Fibroblast of peridontal ligament (primary cell): ENCODE measurements around the gene AP1M2.
"Not testable (repeated sequence)": the region's sequence is repeated elsewhere in the genome, so short reads cannot be mapped to it uniquely, and the experiment has no call there.

Experiments used
- DNase-seq: peaks from one replicate; pipeline ENCODE4 v3.0.0-alpha.2; 2010; ENCODE audit errors: extremely low read depth

Gene AP1M2

DNA sequence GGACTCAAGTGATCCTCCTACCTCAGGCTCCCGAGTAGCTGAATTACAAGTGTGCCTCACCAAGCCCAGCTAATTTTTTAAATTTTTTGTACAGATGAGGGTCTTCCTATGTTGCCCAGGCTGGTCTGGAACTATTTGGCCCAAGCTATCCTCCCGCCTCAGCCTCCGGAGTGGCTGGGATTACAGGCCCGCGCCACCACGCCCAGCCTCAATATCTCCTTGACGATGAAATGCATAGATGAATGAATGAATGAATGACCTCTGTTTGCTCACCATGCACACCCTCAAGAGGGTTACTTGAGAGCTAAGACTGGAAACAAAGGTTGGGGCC lies 14.9 kb upstream of the AP1M2 start:
- no peak for DNase-seq

- no peak for DNase-seq
Measured at GRCh38 chr19:10600149-10600548, 13.0 kb upstream of the AP1M2 start.

- DNase-seq = peak; percentile 26
Measured at GRCh38 chr19:10593820-10594637, 6.9 kb upstream of the AP1M2 start.

DNA sequence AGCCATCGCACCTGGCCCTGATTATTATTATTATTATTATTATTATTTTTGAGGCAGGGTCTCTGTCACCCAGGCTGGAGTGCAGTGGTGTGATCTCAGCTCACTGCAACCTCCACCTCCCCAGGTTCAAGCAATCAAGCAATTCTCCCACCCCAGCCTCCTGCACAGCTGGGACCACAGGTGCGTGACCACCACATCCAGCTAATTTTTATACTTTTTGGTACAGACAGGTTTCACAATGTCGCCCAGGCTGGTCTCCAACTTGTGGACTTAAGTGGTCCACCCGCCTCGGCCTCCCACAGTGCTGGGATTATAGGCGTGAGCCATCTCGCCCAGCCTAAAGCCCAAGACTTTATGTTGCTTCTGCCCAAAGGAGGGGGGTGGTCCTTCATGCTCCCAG lies 6.0 kb upstream of the AP1M2 start:
- DNase-seq = no peak

GRCh38 chr19:10587839-10588150 lies 683 bp upstream of the AP1M2 start:
- DNase-seq = no peak

GRCh38 chr19:10586396-10586795 lies 716 bp downstream of the AP1M2 start:
- DNase-seq = no peak

GRCh38 chr19:10583036-10583776 lies 3.9 kb downstream of the AP1M2 start:
- no peak for DNase-seq

DNA sequence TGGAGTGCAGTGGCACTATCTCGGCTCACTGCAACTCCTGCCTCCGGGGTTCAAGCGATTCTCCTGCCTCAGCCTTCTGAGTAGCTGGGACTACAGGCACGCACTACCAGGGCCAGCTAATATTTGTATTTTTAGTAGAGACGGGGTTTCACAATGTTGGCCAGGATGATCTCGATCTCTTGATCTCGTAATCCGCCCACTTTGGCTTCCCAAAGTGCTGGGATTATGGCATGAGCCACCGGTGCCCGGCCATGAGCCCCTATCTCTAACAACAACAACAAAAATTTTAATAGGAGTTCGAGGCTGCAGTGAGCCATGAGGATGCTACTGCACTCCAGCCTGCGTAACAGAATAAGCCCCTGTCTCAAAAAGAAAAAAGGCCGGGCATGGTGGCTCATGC lies 5.0 kb downstream of the AP1M2 start:
- no peak for DNase-seq

GRCh38 chr19:10580979-10581631 lies 6.0 kb downstream of the AP1M2 start:
- DNase-seq = peak; percentile 93

GRCh38 chr19:10577951-10578350 lies 9.2 kb downstream of the AP1M2 start:
- no peak for DNase-seq

DNA sequence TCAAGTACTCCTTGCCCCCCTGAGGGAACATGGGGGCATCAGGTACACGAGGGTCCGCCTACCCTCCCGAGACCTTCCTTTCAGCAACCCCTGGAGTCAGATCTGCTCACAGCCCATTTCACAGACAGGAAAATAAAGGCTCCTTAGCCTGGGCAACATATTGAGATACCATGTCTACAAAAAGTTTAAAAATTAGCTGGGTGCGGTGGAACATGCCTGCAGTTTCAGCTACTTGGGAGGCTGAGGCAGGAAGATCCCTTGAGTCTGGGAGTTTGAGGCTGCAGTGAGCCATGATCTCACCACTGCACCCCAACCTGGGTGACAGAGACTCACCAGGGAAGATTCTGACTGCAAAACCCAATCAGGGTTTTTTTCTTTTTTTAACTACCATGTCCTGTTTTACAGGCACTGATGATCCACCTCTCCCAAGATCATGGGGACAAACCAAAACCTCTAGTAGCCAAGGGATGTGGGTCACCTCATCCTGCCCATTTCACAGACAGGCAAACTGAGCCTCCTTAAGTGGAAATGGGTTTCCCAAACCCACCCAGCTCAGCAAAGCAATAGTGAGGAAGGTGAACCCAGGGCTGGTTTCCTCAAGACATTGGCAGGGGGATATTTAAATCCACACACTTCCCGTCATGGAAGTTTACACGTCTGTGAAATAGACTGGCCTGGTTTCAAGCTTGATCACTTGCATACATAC lies 11.9 kb downstream of the AP1M2 start:
- DNase-seq = no peak

- DNase-seq = no peak
Measured at GRCh38 chr19:10574462-10574861, 12.7 kb downstream of the AP1M2 start.

DNA sequence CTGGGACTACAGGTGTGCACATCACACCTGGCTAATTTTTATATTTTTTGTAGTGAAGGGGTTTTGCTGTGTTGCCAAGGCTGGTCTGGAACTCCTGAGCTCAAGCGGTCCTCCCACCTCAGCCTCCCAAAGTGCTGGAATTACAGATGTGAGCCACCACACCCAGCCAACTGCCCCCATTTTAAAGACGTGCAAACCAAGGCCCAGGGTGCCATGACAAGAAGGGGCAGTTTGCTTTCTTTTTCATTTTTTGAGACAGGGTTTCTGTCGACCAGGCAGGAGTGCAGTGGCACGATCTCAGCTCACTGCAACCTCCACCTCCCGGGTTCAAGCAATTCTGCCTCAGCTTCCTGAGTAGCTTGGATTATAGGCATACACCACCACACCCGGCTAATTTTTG lies 13.3 kb downstream of the AP1M2 start:
- not testable (repeated sequence) for DNase-seq

DNA sequence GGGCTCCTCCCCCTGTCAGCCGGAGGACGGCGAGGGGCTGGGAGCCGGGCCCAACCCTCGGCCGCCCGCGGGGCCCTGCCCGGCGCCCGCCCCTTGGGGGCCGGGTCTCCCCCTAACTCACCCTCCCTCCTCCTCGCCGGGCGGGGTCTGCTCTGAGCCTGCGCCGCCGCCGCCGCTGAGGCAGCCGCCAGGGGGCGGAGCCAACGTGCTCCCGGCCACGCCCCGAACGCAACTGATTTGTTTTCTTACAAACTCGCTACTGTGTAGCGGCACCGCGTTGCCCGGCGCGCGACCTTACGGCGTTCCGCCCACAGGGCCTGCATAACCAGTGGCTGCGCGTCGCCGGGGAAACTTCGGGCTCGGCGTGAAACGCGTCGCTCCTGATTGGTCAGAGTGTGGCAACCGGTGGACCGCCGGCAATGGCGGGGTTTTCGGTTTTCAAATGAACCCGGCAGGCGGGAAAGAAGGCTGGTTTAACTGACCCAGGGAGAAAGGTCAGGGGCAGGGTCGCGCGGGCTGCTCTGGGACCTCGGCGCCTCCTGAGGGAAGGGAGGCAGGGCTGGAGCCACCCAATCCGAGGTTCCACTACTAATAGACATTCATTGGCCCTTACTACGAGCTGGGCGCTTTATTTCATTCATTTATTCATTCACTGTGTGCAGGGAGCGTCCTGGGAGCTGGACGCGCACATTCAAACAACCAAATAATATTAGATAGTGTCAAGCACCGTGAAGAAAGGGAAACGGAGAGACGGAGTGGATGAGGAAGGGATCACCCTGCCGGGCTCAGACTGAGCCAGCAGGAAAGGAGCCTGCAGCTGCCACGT lies 18.1 kb downstream of the AP1M2 start, which contains the start of gene CDKN2D:
Gene CDKN2D, minus strand, starts transcription at position 154 of the 826 bp plus-strand sequence. CDS start 326 bp downstream, outside the sequence.
- DNase-seq = peak; percentile 99

DNA sequence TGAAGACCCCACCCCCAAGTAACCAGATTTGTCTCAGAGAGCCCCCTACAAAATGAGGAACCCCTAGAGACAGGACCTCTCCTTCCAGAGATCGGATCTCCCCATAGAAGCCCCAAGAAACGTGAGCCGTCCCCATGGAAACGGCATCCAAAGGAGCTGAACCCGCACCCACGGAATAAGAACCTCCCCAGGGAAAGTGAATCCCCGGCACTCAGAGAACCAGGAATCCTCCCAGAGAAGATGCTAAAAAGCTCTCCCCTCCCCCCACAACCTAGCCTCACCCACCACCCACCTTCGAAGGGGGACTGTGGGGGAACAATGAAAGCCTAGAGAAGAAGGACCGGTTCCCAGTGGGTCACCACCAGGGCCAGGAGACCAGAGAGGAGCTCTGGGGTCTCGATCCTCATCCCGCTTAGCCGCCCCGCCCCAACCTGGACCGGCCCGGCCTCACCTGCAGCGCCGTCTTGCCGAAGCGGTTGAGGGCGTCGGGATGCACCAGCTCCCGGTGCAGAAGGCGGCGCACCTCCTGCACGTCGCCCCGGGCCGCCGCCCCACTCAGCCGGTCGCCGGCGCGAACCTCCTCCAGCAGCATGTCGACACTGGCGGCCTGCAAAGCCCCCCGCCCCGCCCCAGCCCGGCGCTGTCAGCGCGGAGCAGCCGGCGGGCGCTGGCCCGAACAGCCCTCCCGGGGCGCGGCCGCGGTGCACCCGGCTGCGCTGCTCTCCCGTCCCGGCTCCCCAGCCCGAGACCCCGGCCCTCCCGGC lies 18.9 kb downstream of the AP1M2 start:
- DNase-seq = no peak

DNA sequence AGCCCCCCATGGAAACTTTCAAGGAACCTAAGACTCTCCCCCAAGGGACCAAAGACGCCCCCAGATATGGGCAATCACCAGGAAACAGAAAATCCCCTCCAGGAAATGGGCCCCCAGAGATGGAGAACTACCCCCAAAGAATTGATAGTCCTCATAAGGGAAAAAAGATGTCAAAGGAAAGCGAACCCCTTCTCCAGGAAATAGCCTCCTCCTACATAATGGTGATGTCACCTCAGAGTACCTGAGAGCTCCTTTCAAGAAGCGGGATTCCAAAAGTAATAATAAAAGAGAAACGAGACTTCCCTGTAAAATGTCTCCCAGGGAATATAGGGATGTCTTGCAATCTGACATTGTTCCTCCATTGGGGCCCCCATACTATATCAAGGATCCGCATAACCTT lies 19.5 kb downstream of the AP1M2 start:
- DNase-seq = no peak

DNA sequence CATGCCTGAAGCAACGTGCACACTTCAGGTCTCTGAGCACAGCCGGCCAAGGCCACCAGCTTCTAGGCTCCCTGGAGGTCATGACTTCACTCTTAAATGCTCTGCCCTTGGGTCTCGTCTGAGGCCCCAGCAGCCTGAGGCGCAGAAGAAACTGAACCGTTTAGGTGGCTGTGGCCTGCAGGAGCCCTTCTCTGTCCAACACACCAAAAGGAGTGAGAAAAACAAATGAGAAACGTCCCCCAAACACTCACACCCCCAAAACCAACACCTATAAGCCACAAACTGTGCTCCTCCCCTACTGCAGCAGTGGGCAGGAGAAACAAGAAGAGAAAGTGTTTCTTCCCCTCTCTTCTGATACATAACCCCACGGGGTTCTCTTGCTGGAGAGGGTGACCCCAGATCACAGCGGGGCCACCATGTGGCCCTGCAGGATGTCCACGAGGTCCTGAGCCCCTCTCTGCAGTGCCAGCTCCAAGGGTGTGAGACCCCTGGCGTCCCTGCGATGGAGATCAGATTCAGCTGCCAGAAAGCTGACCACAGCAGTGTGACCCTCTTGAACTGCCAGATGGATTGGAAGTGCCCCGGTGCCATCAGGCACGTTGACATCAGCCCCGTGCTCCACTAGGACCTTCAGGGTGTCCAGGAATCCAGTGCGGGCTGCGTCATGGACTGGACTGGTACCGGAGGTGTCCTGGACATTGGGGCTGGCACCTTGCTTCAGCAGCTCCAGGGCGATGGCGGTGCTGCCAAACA lies 20.3 kb downstream of the AP1M2 start:
- no peak for DNase-seq

- DNase-seq = no peak
Measured at GRCh38 chr19:10566408-10566657, 20.8 kb downstream of the AP1M2 start.

DNA sequence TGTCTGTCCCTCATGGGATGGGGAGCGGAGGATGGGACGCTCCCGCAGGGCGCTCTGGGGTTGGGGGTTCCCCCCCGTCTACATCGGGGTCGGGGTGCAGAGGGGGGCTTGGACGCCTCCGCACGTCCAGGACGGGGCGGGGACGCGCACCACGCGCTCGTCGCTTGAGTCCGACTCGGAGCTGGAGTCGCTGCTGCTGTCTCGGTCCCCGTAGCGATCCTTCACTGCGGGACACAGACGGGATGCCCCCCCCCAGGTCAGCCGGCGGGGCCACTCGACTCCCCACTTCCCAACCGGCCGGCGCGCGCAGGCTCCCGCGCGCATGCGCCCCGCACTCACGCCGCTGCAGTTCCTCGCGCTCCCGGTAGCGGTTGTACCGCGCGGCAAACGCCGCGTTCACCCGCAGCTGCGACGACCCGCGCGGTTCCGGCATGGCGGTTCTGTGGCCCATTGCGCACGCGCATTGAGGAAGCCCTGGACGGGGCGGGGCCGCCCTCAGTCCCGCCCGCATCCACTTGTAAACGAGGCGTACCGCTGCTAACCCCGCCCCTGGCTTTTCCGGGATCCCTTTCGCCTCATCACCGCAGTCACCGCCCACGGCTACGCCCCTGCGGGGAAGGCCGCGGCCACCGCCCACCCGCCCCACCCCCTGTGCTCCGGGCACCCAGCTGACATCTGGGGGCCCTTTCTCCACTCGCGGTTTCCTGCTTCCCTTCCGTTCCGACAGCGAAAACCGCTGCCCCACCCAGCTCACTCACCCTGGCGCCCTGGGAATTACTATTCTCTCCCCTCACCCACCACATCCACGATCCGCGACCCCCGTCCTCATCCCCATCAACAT lies 21.3 kb downstream of the AP1M2 start, which contains the start of gene KRI1:
Gene KRI1, minus strand, starts transcription at position 444 of the 841 bp plus-strand sequence. Its CDS starts 11 bp downstream, at position 433.
- peak; percentile 96 for DNase-seq
